Stimulated activated effector memory CD8-positive, alpha-beta T cell treated with anti-CD3 and anti-CD28 coated beads, Interleukin-12 subunit alpha, Interleukin-12 subunit beta, amount 100 ng/mL, for 72 hours (primary cell): ENCODE data around the gene GK2.

Experiments
- ATAC-seq: fragments of 150-1000 bp; cut with Tn5 transposase; 2 replicates; pipeline ENCODE4 v1.10.0; 2021
- DNase-seq, 2 donors: peaks; one replicate each; pipeline ENCODE4 v3.0.0; 2021 to 2022; ENCODE audit warnings: low spot score in 2 of 2
- H3K27ac Mint-ChIP-seq: one replicate; pipeline ENCODE4 v1.8.0; 2022; ENCODE audit warnings: mild to moderate bottlenecking, mixed read lengths
- H3K36me3 Mint-ChIP-seq: one replicate; pipeline ENCODE4 v1.8.0; 2022; ENCODE audit warnings: mild to moderate bottlenecking, mixed read lengths
- H3K4me1 Mint-ChIP-seq: one replicate; pipeline ENCODE4 v1.8.0; 2022; ENCODE audit warnings: mixed read lengths
- H3K4me3 Mint-ChIP-seq: one replicate; pipeline ENCODE4 v1.8.0; 2022; ENCODE audit warnings: mild to moderate bottlenecking, mixed read lengths
- H3K9me3 Mint-ChIP-seq: one replicate; pipeline ENCODE4 v1.8.0; 2022; ENCODE audit warnings: mixed read lengths

GK2 gene

GRCh38 chr4:79403356-79403755 is 4.7 kb downstream of the GK2 start:
- Mint-ChIP-seq H3K4me1 (no peaks in the 10 kb centered on the region), H3K36me3 (no peaks in the 10 kb centered on the region), H3K27ac (no peak overlapping the region), H3K9me3 (peaks cover 5% of the 10 kb centered on the region), H3K4me3 (no peak overlapping the region)
- ATAC-seq (no peak), DNase-seq (no peak)

GRCh38 chr4:79402332-79402851 is 5.6 kb downstream of the GK2 start:
- no peak for ATAC-seq
- DNase-seq: no peak
- peaks cover 5% of the 10 kb centered on the region for H3K9me3 Mint-ChIP-seq
- no peaks in the 10 kb centered on the region for H3K36me3 Mint-ChIP-seq
- no peaks in the 10 kb centered on the region for H3K4me1 Mint-ChIP-seq
- no peak overlapping the region for H3K4me3 Mint-ChIP-seq
- H3K27ac Mint-ChIP-seq: no peak overlapping the region

DNA sequence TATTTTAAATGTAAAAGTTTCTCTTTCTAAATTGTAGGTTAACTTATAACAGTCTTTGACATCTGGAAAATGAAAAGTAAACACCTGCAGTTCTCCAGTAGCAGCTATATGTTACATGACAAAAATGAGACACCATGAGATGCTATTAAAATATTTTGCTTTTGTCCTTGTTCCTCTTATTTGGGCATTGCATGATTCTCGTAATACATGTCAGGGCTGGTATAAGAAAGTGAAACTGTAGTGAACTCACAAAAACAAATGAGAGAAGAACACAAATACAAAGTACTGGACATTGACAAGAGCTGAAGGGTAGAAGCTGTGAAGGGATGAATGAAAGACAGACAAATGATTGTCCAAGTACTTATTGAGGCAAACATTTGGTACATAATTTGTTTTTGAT is 9.0 kb downstream of the GK2 start:
- ATAC-seq (no peak), DNase-seq (no peak)
- Mint-ChIP-seq H3K27ac (no peak overlapping the region), H3K9me3 (peaks cover 5% of the 10 kb centered on the region), H3K4me1 (no peaks in the 10 kb centered on the region), H3K4me3 (no peak overlapping the region), H3K36me3 (no peaks in the 10 kb centered on the region)

GRCh38 chr4:79397951-79398350 is 10.1 kb downstream of the GK2 start:
- H3K27ac Mint-ChIP-seq: no peak overlapping the region
- no peaks in the 10 kb centered on the region for H3K4me1 Mint-ChIP-seq
- no peak for ATAC-seq

DNA sequence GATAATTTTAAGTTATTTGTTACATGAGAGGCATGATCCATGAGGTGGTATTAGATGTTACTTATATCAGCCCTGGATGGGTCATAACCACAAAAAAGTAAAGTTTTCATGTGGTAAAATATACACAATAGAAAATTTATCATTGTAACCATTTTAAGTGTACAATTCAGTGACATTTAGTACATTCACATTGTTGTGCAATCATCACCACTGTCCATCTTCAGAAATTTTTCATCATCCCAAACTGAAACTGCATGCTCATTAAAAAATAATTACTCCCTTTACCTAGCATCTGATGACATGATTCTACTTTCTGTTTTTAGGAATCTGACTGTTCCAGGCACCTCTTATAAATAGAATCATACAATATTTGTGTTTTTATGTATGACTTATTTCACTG is 11.2 kb downstream of the GK2 start:
- Mint-ChIP-seq H3K4me3 (no peak overlapping the region), H3K36me3 (no peaks in the 10 kb centered on the region), H3K27ac (no peak overlapping the region), H3K4me1 (no peaks in the 10 kb centered on the region), H3K9me3 (peaks cover 5% of the 10 kb centered on the region)
- ATAC-seq: no peak
- DNase-seq: no peak

More at GRCh38 chr4:79397951-79398350, 10.1 kb downstream of the GK2 start:
- no peak for DNase-seq
- no peak overlapping the region for H3K4me3 Mint-ChIP-seq
- H3K36me3 Mint-ChIP-seq: no peaks in the 10 kb centered on the region
- H3K9me3 Mint-ChIP-seq: peaks cover 5% of the 10 kb centered on the region

DNA sequence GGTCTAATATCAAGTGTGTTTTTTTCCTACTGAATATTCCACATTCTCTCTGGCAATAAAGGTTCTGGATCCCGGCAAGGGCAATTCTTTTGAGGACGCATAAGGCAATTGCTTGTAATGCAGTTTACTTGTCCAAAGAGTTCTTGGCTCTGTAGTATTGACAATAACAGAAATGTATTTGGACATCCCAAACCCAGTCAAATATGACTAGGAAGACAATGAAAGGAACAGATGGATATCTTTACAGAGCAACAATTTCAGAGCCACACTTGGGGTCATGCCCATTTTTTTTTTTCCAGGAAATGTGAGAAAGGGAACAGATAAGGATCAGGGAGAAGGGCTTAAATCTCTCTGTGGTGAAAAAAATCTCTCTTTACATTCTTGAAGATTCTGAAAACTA is 12.2 kb downstream of the GK2 start:
- no peaks in the 10 kb centered on the region for H3K4me1 Mint-ChIP-seq
- peaks cover 5% of the 10 kb centered on the region for H3K9me3 Mint-ChIP-seq
- no peaks in the 10 kb centered on the region for H3K36me3 Mint-ChIP-seq
- ATAC-seq (no peak), DNase-seq (no peak)
- no peak overlapping the region for H3K4me3 Mint-ChIP-seq
- no peak overlapping the region for H3K27ac Mint-ChIP-seq

- no peak overlapping the region for H3K4me3 Mint-ChIP-seq
- H3K36me3 Mint-ChIP-seq: no peaks in the 10 kb centered on the region
- ATAC-seq: no peak
- H3K9me3 Mint-ChIP-seq: no peaks in the 10 kb centered on the region
- H3K27ac Mint-ChIP-seq: no peak overlapping the region
- H3K4me1 Mint-ChIP-seq: no peaks in the 10 kb centered on the region
- DNase-seq: no peak
Measured at GRCh38 chr4:79390890-79391289, 17.1 kb downstream of the GK2 start.

DNA sequence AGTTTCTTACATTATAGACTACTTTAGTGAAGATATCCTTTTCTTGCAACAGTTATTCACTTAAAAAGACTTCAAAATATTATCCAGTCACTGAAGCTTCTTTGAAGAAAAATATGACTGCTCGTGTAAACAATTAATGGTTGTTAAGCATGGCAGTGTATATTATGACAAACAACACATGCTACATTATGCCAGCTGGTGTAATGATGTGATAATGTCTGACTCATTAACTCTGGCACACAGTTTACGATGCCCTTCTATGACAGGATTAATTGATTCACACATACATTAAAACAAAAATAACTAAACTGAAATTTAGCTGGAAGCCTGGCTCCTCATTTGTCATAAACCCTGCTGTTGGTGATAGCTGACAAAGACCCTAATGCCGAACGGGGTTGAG is 22.4 kb downstream of the GK2 start:
- Mint-ChIP-seq H3K4me1 (no peaks in the 10 kb centered on the region), H3K27ac (no peak overlapping the region), H3K9me3 (no peaks in the 10 kb centered on the region), H3K4me3 (no peak overlapping the region), H3K36me3 (no peaks in the 10 kb centered on the region)
- ATAC-seq (no peak), DNase-seq (no peak)

DNA sequence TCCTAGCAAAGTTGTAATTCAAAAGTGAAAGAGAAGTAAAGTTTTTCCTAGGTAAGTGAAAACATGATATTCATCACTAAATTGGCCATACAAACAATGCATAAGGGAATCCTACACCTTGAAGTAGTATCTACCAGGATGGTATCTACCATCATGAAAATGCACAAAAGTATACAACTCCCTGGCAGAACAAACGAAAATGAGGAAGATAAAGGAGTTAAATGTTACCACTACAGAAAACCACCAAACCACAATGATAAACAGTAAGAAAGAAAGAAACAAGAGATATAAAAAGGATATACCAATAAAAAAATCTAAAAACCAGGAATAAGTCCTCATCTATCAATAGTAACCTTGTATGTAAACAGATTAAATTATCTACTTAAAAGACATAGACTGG is 26.9 kb downstream of the GK2 start:
- no peak for DNase-seq
- ATAC-seq: no peak
- Mint-ChIP-seq H3K36me3 (no peaks in the 10 kb centered on the region), H3K4me1 (no peaks in the 10 kb centered on the region), H3K27ac (no peak overlapping the region), H3K4me3 (no peak overlapping the region), H3K9me3 (peaks cover 2% of the 10 kb centered on the region)

GRCh38 chr4:79370026-79370425 is 38.0 kb downstream of the GK2 start:
- H3K9me3 Mint-ChIP-seq: peaks cover 3% of the 10 kb centered on the region
- no peaks in the 10 kb centered on the region for H3K36me3 Mint-ChIP-seq
- no peak for ATAC-seq
- no peak for DNase-seq
- no peak overlapping the region for H3K4me3 Mint-ChIP-seq
- H3K27ac Mint-ChIP-seq: no peak overlapping the region
- H3K4me1 Mint-ChIP-seq: no peaks in the 10 kb centered on the region

- ATAC-seq (no peak), DNase-seq (no peak)
- H3K4me1 Mint-ChIP-seq: no peaks in the 10 kb centered on the region
- H3K36me3 Mint-ChIP-seq: no peaks in the 10 kb centered on the region
- H3K27ac Mint-ChIP-seq: no peak overlapping the region
- no peak overlapping the region for H3K4me3 Mint-ChIP-seq
- H3K9me3 Mint-ChIP-seq: peaks cover 3% of the 10 kb centered on the region
Measured at GRCh38 chr4:79367096-79367495, 40.9 kb downstream of the GK2 start.

DNA sequence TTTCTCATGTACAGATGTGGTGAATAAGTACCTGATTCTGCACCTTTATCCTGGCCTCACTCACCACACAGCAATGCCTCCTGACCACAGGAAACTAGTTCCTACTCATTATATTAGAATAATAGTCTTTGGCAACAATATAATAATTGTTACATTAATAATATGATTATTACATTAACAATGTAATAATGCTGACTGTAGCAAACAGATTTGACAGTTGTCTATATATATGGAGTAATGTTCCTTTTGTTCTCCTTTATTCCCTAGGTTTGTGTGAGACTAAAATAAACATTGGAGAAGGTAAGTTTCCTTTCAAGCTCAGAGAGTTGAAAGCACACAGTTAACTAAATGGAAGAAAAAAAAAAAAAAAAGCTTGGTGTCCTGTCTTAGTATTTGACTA is 41.6 kb downstream of the GK2 start:
- no peak overlapping the region for H3K4me3 Mint-ChIP-seq
- ATAC-seq (no peak), DNase-seq (no peak)
- H3K4me1 Mint-ChIP-seq: no peaks in the 10 kb centered on the region
- H3K27ac Mint-ChIP-seq: no peak overlapping the region
- H3K36me3 Mint-ChIP-seq: no peaks in the 10 kb centered on the region
- peaks cover 3% of the 10 kb centered on the region for H3K9me3 Mint-ChIP-seq

DNA sequence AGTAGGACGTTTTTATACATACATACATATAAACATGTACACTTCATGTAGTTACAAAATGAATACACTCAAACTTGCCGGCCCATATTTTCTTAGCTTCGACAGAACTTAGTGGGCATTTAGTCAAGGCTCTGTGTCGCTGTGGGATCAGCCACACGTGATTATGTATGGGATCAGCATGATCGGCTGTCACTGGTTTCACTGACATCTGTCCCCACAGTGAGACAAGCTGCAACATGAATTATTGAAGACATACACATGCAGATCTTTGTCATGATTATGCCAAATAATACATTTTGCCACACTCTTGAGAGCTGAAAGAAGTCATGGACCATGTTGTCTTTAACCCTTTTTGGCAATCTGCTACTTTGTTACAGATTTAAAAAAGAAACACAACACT is 44.0 kb downstream of the GK2 start:
- Mint-ChIP-seq H3K27ac (no peak overlapping the region), H3K4me1 (no peaks in the 10 kb centered on the region), H3K9me3 (no peaks in the 10 kb centered on the region), H3K4me3 (no peak overlapping the region), H3K36me3 (no peaks in the 10 kb centered on the region)
- no peak for DNase-seq
- ATAC-seq: no peak

DNA sequence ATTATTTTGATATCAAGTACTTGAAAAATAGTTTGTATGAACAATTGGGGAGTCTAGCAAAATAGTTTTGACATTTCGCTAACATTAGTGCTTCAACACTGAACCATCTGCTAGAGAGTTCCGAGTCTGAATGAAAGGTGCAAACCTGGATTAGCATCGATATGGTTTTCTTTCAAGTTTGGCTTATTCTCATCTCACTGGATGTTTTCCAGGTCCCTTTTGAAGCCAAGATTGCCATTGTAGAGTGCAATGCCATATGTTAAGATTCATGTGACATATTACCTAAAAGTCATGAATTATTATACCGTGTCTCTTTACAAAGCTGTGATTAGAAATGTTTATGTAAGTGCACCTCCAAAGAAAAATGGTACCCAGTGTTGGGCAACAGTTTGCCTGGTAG is 45.4 kb downstream of the GK2 start:
- no peak for DNase-seq
- Mint-ChIP-seq H3K27ac (no peak overlapping the region), H3K4me3 (no peak overlapping the region), H3K36me3 (no peaks in the 10 kb centered on the region), H3K4me1 (no peaks in the 10 kb centered on the region), H3K9me3 (peaks cover 2% of the 10 kb centered on the region)
- no peak for ATAC-seq

GRCh38 chr4:79360006-79360405 is 48.0 kb downstream of the GK2 start:
- ATAC-seq (no peak), DNase-seq (no peak)
- H3K27ac Mint-ChIP-seq: no peak overlapping the region
- H3K9me3 Mint-ChIP-seq: peaks cover 2% of the 10 kb centered on the region
- H3K4me1 Mint-ChIP-seq: no peaks in the 10 kb centered on the region
- no peak overlapping the region for H3K4me3 Mint-ChIP-seq
- H3K36me3 Mint-ChIP-seq: no peaks in the 10 kb centered on the region

DNA sequence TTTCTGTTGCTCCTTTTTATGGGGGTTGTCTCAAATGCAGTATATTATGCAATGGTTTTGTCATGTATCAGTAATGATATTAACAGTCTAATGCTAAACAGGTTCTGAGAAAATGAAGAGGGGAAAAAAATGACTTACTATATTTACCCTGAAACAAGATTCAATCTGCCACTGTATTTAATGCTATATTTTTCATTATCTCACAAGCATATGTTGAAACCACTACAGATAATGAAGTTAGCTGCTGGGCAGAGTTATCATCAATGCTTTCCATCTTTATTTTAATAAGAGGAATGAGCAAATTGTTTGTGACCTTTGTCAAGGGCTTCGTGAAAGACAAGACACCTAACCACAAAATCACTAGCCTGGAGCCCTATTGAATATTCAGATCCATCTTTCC is 49.6 kb downstream of the GK2 start:
- Mint-ChIP-seq H3K4me1 (no peaks in the 10 kb centered on the region), H3K4me3 (no peak overlapping the region), H3K9me3 (peaks cover 2% of the 10 kb centered on the region), H3K36me3 (no peaks in the 10 kb centered on the region), H3K27ac (no peak overlapping the region)
- DNase-seq (no peak), ATAC-seq (no peak)

DNA sequence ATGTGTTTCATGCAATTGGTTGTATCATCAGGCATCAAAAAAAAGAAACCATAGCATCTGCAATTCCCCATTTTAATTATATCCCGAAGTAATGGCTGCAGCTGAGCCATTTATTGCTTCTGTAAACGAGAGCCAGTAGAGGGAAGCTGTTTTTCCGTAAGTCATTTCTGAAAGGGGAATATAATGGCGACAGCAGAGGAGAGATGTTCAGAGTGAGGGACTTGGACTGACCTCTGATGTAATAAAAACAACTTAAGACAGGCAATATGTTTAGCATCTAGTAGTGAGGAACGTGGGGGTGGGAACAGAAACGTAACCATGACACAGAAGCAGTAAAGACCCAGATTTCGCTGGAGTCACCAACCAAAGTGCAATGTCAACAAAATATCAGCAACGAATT is 50.7 kb downstream of the GK2 start:
- H3K4me1 Mint-ChIP-seq: no peaks in the 10 kb centered on the region
- DNase-seq (no peak), ATAC-seq (no peak)
- no peak overlapping the region for H3K27ac Mint-ChIP-seq
- no peak overlapping the region for H3K4me3 Mint-ChIP-seq
- H3K9me3 Mint-ChIP-seq: peaks cover 2% of the 10 kb centered on the region
- no peaks in the 10 kb centered on the region for H3K36me3 Mint-ChIP-seq
